ENCODE results near the gene PTH1R.

DNA sequence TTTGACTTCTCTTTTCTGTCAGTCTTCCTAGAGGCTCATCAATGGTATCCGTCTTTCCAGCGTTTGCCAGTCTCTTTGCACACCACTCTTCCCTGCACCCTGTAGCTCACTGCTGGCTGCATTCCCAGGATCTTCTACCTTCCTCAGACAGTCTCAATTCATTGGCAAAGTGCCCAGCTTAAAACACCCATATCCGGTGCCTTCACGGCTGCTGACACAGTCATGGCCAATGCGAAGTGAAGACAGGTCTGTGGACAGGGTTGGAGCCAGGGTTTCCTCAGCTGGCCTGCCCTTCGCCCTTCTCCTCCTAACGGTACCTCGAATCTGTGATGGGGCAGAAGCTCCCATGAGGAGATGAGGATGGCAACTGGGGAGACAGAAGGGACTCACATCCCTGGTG, 36.1 kb downstream of the PTH1R start:
- TF ChIP-seq, protein P1, sequence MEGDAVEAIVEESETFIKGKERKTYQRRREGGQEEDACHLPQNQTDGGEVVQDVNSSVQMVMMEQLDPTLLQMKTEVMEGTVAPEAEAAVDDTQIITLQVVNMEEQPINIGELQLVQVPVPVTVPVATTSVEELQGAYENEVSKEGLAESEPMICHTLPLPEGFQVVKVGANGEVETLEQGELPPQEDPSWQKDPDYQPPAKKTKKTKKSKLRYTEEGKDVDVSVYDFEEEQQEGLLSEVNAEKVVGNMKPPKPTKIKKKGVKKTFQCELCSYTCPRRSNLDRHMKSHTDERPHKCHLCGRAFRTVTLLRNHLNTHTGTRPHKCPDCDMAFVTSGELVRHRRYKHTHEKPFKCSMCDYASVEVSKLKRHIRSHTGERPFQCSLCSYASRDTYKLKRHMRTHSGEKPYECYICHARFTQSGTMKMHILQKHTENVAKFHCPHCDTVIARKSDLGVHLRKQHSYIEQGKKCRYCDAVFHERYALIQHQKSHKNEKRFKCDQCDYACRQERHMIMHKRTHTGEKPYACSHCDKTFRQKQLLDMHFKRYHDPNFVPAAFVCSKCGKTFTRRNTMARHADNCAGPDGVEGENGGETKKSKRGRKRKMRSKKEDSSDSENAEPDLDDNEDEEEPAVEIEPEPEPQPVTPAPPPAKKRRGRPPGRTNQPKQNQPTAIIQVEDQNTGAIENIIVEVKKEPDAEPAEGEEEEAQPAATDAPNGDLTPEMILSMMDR (IDR thresholded peaks at IDR 0.05), result no peak
- TF ChIP-seq POLR2A (IDR thresholded peaks at IDR 0.05), result no peak

Measured in testis (tissue), 2 donors.